HEK293 (cell line): ENCODE measurements around the gene ZNF644.

ENCODE experiments used
- CTCF ChIP-seq: fragments of 450-650 bp; formaldehyde crosslinking; IDR thresholded peaks from 2 replicates; pipeline ENCODE4 v1.5.1; 2016; ENCODE audit warnings: missing biosample characterization, missing genetic modification characterization
- PRDM1 ChIP-seq: fragments of 450-650 bp; formaldehyde crosslinking; IDR thresholded peaks from 2 replicates; pipeline ENCODE4; 2016; ENCODE audit warnings: missing biosample characterization, missing genetic modification characterization
- PRDM10 ChIP-seq: fragments of 450-650 bp; formaldehyde crosslinking; IDR thresholded peaks from 2 replicates; pipeline ENCODE4 v1.5.1; 2016; ENCODE audit warnings: missing biosample characterization, missing genetic modification characterization
- REST ChIP-seq: fragments of 450-650 bp; formaldehyde crosslinking; IDR thresholded peaks from 2 replicates; pipeline ENCODE4 v1.5.1; 2016; ENCODE audit warnings: missing biosample characterization, missing genetic modification characterization
- SCRT2 ChIP-seq: fragments of 450-650 bp; formaldehyde crosslinking; IDR thresholded peaks from 2 replicates; pipeline ENCODE4 v1.5.1; 2016; ENCODE audit warnings: missing biosample characterization, missing genetic modification characterization
- TCF7L2 ChIP-seq: IDR thresholded peaks from 2 replicates; pipeline ENCODE4 v1.6.1; 2011; ENCODE audit warnings: low read depth, mild to moderate bottlenecking, inconsistent platforms, low read length, moderate library complexity, borderline replicate concordance
- ZNF121 ChIP-seq: fragments of 450-650 bp; formaldehyde crosslinking; IDR thresholded peaks from 2 replicates; pipeline ENCODE4 v1.5.1; 2016; ENCODE audit warnings: missing biosample characterization, missing genetic modification characterization
- ZNF16 ChIP-seq: fragments of 450-650 bp; formaldehyde crosslinking; IDR thresholded peaks from 2 replicates; pipeline ENCODE4 v1.5.1; 2016; ENCODE audit warnings: low read depth, missing biosample characterization, missing genetic modification characterization
- ZNF23 ChIP-seq: fragments of 450-650 bp; formaldehyde crosslinking; IDR thresholded peaks from 2 replicates; pipeline ENCODE4 v1.5.1; 2016; ENCODE audit warnings: missing biosample characterization, missing genetic modification characterization, borderline replicate concordance
- ZNF26 ChIP-seq: fragments of 450-650 bp; formaldehyde crosslinking; IDR thresholded peaks from 2 replicates; pipeline ENCODE4 v1.5.1; 2016; ENCODE audit warnings: missing biosample characterization, missing genetic modification characterization
- ZNF449 ChIP-seq: fragments of 450-650 bp; formaldehyde crosslinking; IDR thresholded peaks from 2 replicates; pipeline ENCODE4 v1.5.1; 2017; ENCODE audit warnings: missing biosample characterization, mild to moderate bottlenecking, missing genetic modification characterization, moderate library complexity
- ZNF549 ChIP-seq: fragments of 450-650 bp; IDR thresholded peaks from 2 replicates; pipeline ENCODE4 v1.5.1; 2018; ENCODE audit warnings: missing biosample characterization, missing genetic modification characterization, mild to moderate bottlenecking, inconsistent platforms, moderate library complexity

GRCh38 chr1:90945287-90945686 is 76.5 kb downstream of the ZNF644 start:
- TF ChIP-seq PRDM10 (tag by site-specific recombination) (no peak), PRDM1 (tag by site-specific recombination) (no peak), REST (tag by site-specific recombination) (no peak), CTCF (no peak), ZNF16 (tag by site-specific recombination) (no peak), ZNF449 (tag by site-specific recombination) (no peak), ZNF26 (no peak), TCF7L2 (no peak), ZNF23 (tag by site-specific recombination) (no peak), ZNF549 (tag by site-specific recombination) (no peak), ZNF121 (no peak), SCRT2 (no peak)
